H1 (cell line): Measurements from ENCODE around the gene GRIA1. TPM values are rescaled to one million over a fixed set of nuclear protein-coding genes. Genes with fewer than 3 reads are reported as not detected.

Source experiments
- CTCF ChIA-PET: fragments of 300-600 bp; sonication (Branson Sonifier 250); formaldehyde crosslinking; loops from one replicate; lab custom pipeline; 2021; ENCODE audit not compliant: partially characterized antibody; lab: Charles Lee
- POLR2A ChIA-PET: fragments of 300-600 bp; sonication (Branson Sonifier 250); formaldehyde crosslinking; loops from one replicate; lab custom pipeline; 2021; ENCODE audit warnings: inconsistent platforms; ENCODE audit not compliant: partially characterized antibody; lab: Charles Lee
- DNase-seq, 2 experiments: peaks; one replicate each; pipeline versions ENCODE4 v3.0.0 to v3.0.0-alpha.2; 2010 to 2022; ENCODE audit warnings: low spot score in 2 of 2, low read depth in 1 of 2, mixed read lengths in 1 of 2
- FAIRE-seq: peaks from 2 replicates; lab custom pipeline; 2011; peaks lifted over from hg19 to GRCh38; lab: Jason Lieb, UNC
- H2AFZ ChIP-seq: 2 replicates; pipeline ENCODE4 v1.8.1; 2012; ENCODE audit warnings: low read length, inconsistent platforms
- H2AK5ac ChIP-seq: 2 replicates; pipeline ENCODE4 v1.6.1; 2013; ENCODE audit warnings: low read depth, low read length
- H2BK120ac ChIP-seq: replicated peaks from 2 replicates; pipeline ENCODE3; 2013; ENCODE audit warnings: low read depth, low read length, inconsistent platforms
- H2BK12ac ChIP-seq: 2 replicates; pipeline ENCODE4 v1.6.1; 2013; ENCODE audit warnings: low read depth, low read length
- H2BK15ac ChIP-seq: 2 replicates; pipeline ENCODE4 v1.6.1; 2013; ENCODE audit warnings: low read length
- H2BK20ac ChIP-seq: 2 replicates; pipeline ENCODE4 v1.6.1; 2013; ENCODE audit warnings: low read length
- H2BK5ac ChIP-seq: 2 replicates; pipeline ENCODE4 v1.6.1; 2013; ENCODE audit warnings: low read depth, low read length
- H3K14ac ChIP-seq: 2 replicates; pipeline ENCODE4 v1.6.1; 2013; ENCODE audit warnings: inconsistent platforms; ENCODE audit not compliant: insufficient read length
- H3K18ac ChIP-seq: 2 replicates; pipeline ENCODE4 v1.6.1; 2013; ENCODE audit warnings: low read length; ENCODE audit errors: extremely low read depth
- H3K23ac ChIP-seq: 2 replicates; pipeline ENCODE4 v1.6.1; 2013; ENCODE audit warnings: inconsistent platforms; ENCODE audit not compliant: insufficient read length
- H3K23me2 ChIP-seq: 2 replicates; pipeline ENCODE4 v1.6.1; 2013; ENCODE audit warnings: low read depth, low read length
- H3K27ac ChIP-seq: 2 replicates; pipeline ENCODE4 v1.6.1; 2011; ENCODE audit warnings: low read depth, low read length, inconsistent platforms
- H3K27me3 ChIP-seq, 4 experiments: replicated peaks in 1 of 4; 1 replicate in 1 of 4; 2 replicates in 3 of 4; pipeline versions ENCODE4 v1.6.1 to v1.8.1; 2011 to 2013; ENCODE audit warnings: low read length in 3 of 4, mild to moderate bottlenecking in 3 of 4, inconsistent platforms in 2 of 4, mixed read lengths in 2 of 4, moderate library complexity in 1 of 4; ENCODE audit not compliant: control insufficient read depth in 3 of 4, insufficient read depth in 3 of 4; ENCODE audit errors: extremely low read depth in 1 of 4
- H3K36me3 ChIP-seq, 4 experiments: 2 replicates each; pipeline versions ENCODE4 v1.6.1 to v1.8.1; 2011 to 2013; ENCODE audit warnings: mild to moderate bottlenecking in 4 of 4, low read length in 3 of 4, moderate library complexity in 2 of 4, control low read depth in 1 of 4, inconsistent platforms in 1 of 4; ENCODE audit not compliant: insufficient read depth in 4 of 4, control insufficient read depth in 2 of 4
- H3K4ac ChIP-seq: replicated peaks from 2 replicates; pipeline ENCODE3; 2013; ENCODE audit warnings: low read length, low read depth, mixed read lengths, inconsistent platforms; ENCODE audit not compliant: insufficient read length
- H3K4me1 ChIP-seq, 4 experiments: replicated peaks in 1 of 4; 1 replicate in 1 of 4; 2 replicates in 3 of 4; pipeline versions ENCODE4 v1.6.1 to v1.8.1; 2011 to 2013; ENCODE audit warnings: low read length in 3 of 4, inconsistent platforms in 2 of 4, mixed read lengths in 1 of 4; ENCODE audit not compliant: insufficient read depth in 4 of 4, control insufficient read depth in 3 of 4
- H3K4me2 ChIP-seq, 2 experiments: 2 replicates each; pipeline versions ENCODE4 v1.6.1 to v1.8.1; 2011 to 2013; ENCODE audit warnings: low read depth in 2 of 2, low read length in 2 of 2, control low read depth in 1 of 2, inconsistent platforms in 1 of 2, mild to moderate bottlenecking in 1 of 2; ENCODE audit not compliant: insufficient read depth in 1 of 2
- H3K4me3 ChIP-seq, 4 experiments: fragments of 200-600, 300-600 bp in 1 of 4; sonication (generic), shearing (Covaris generic), sonication (Bioruptor Twin) in 1 of 4; 2 replicates each; pipeline versions ENCODE4 v1.5.1 to v1.8.1; 2011 to 2016; ENCODE audit warnings: low read length in 4 of 4, low read depth in 3 of 4, control low read depth in 2 of 4, inconsistent platforms in 2 of 4, mild to moderate bottlenecking in 2 of 4, mixed read lengths in 1 of 4, moderate library complexity in 1 of 4; ENCODE audit not compliant: insufficient read depth in 2 of 4; ENCODE audit errors: extremely low read depth in 1 of 4
- H3K56ac ChIP-seq: replicated peaks from 2 replicates; pipeline ENCODE3; 2013; ENCODE audit warnings: low read depth, mild to moderate bottlenecking, mixed read lengths, low read length, inconsistent platforms; ENCODE audit not compliant: insufficient read length
- H3K79me1 ChIP-seq: 2 replicates; pipeline ENCODE4 v1.6.1; 2013; ENCODE audit warnings: low read depth, low read length, control low read depth
- H3K79me2 ChIP-seq, 2 experiments: 2 replicates each; pipeline versions ENCODE4 v1.6.1 to v1.8.1; 2012 to 2013; ENCODE audit warnings: low read length in 2 of 2, mild to moderate bottlenecking in 2 of 2, inconsistent platforms in 1 of 2; ENCODE audit not compliant: insufficient read depth in 2 of 2, control insufficient read depth in 1 of 2
- H3K9ac ChIP-seq, 4 experiments: replicated peaks in 1 of 4; 1 replicate in 1 of 4; 2 replicates in 3 of 4; pipeline versions ENCODE4 v1.6.1 to v1.8.1; 2011 to 2013; ENCODE audit warnings: low read depth in 3 of 4, low read length in 3 of 4, control low read depth in 2 of 4, mild to moderate bottlenecking in 2 of 4, moderate library complexity in 2 of 4, inconsistent platforms in 1 of 4; ENCODE audit errors: extremely low read depth in 1 of 4
- H3K9me3 ChIP-seq, 2 experiments: 2 replicates each; pipeline versions ENCODE4 v1.6.1 to v1.8.1; 2012 to 2013; ENCODE audit warnings: mild to moderate bottlenecking in 2 of 2, moderate library complexity in 2 of 2, control low read depth in 1 of 2, inconsistent platforms in 1 of 2, low read depth in 1 of 2, low read length in 1 of 2, mixed read lengths in 1 of 2; ENCODE audit not compliant: insufficient read depth in 2 of 2
- H4K20me1 ChIP-seq, 2 experiments: replicated peaks in 1 of 2; 2 replicates each; pipeline versions ENCODE3 to v1.8.1; 2011 to 2013; ENCODE audit warnings: inconsistent platforms in 2 of 2, low read length in 2 of 2, mild to moderate bottlenecking in 1 of 2; ENCODE audit not compliant: insufficient read depth in 2 of 2, control insufficient read depth in 1 of 2
- H4K5ac ChIP-seq: 2 replicates; pipeline ENCODE4 v1.6.1; 2013; ENCODE audit warnings: low read length, low read depth, mixed read lengths, inconsistent platforms; ENCODE audit not compliant: insufficient read length
- H4K8ac ChIP-seq: 2 replicates; pipeline ENCODE4 v1.8.0; 2013; ENCODE audit warnings: mild to moderate bottlenecking, moderate library complexity, low read length, inconsistent platforms; ENCODE audit not compliant: insufficient read depth; ENCODE audit errors: extremely low read depth
- H4K91ac ChIP-seq: replicated peaks from 2 replicates; pipeline ENCODE3; 2013; ENCODE audit warnings: low read length, mixed read lengths, inconsistent platforms; ENCODE audit not compliant: insufficient read length
- ASH2L ChIP-seq: fragments of 200-600, 300-600 bp; sonication (generic); IDR thresholded peaks from one replicate; pipeline ENCODE4 v1.7.1; 2017; ENCODE audit warnings: low read length
- BACH1 ChIP-seq: IDR thresholded peaks from 2 replicates; pipeline ENCODE4 v1.6.1; 2012; ENCODE audit warnings: low read length, improper control_type of control experiment
- BRCA1 ChIP-seq: IDR thresholded peaks from 2 replicates; pipeline ENCODE4 v1.6.1; 2012; ENCODE audit warnings: low read depth, low read length, improper control_type of control experiment
- CBX8 ChIP-seq: fragments of 300-800, 300-1000 bp; sonication (generic); IDR thresholded peaks from 2 replicates; pipeline ENCODE4 v1.7.1; 2016; ENCODE audit warnings: low read depth, low read length, borderline replicate concordance
- CHD1 ChIP-seq: IDR thresholded peaks from 2 replicates; pipeline ENCODE4 v1.6.1; 2012; ENCODE audit warnings: low read depth, low read length, improper control_type of control experiment
- CREB1 ChIP-seq: IDR thresholded peaks from 2 replicates; pipeline ENCODE4 v1.6.1; 2012; ENCODE audit warnings: inconsistent platforms
- FOSL1 ChIP-seq: IDR thresholded peaks from 2 replicates; pipeline ENCODE4 v1.6.1; 2011; ENCODE audit warnings: mild to moderate bottlenecking, low read depth, low read length, moderate library complexity; ENCODE audit not compliant: insufficient read depth
- KDM1A ChIP-seq: fragments of 200-600, 300-600 bp; sonication (generic); IDR thresholded peaks from 2 replicates; pipeline ENCODE4 v1.7.1; 2016; ENCODE audit warnings: mild to moderate bottlenecking, low read length, borderline replicate concordance
- POLR2A ChIP-seq, 2 experiments: IDR thresholded peaks; 1 replicate in 1 of 2; 2 replicates in 1 of 2; pipeline ENCODE4 v1.6.1; 2011; ENCODE audit warnings: low read depth in 2 of 2, low read length in 2 of 2, mild to moderate bottlenecking in 2 of 2; ENCODE audit errors: control extremely low read depth in 1 of 2
- SIX5 ChIP-seq: IDR thresholded peaks from 2 replicates; pipeline ENCODE4 v1.6.1; 2011; ENCODE audit warnings: mild to moderate bottlenecking, low read depth, low read length
- SP1 ChIP-seq: IDR thresholded peaks from 2 replicates; pipeline ENCODE4 v1.6.1; 2011; ENCODE audit warnings: low read depth, low read length
- SRF ChIP-seq: IDR thresholded peaks from 2 replicates; pipeline ENCODE4 v1.6.1; 2011; ENCODE audit warnings: mild to moderate bottlenecking, low read depth, low read length, moderate library complexity
- TAF1 ChIP-seq: IDR thresholded peaks from 2 replicates; pipeline ENCODE4 v1.6.1; 2011; ENCODE audit warnings: mild to moderate bottlenecking, low read depth, low read length
- WGBS, 2 experiments: shearing (Covaris generic) in 1 of 2; methylation state at CpG; one replicate each; pipeline versions ENCODE4 v1.1.6 to v1.1.7; 2013 to 2015; ENCODE audit warnings: low lambda C conversion rate in 2 of 2, mixed read lengths in 2 of 2, inconsistent platforms in 1 of 2, low coverage in 1 of 2, missing lambda C conversion rate in 1 of 2; ENCODE audit not compliant: insufficient replicate concordance in 2 of 2, insufficient coverage in 1 of 2, insufficient read length in 1 of 2; ENCODE audit errors: extremely low coverage in 1 of 2, missing lambda C conversion rate in 1 of 2; 5-methylcytosine and 5-hydroxymethylcytosine counted together
- polyA plus RNA-seq, 7 experiments: library from polyadenylated mRNA; depleted of rRNA in 3 of 7; stranded (reverse) in 5 of 7; unstranded in 2 of 7; fragments of >200 nt in 5 of 7; fragments of 200-250 nt in 2 of 7; gene quantifications; 1 replicate in 5 of 7; 2 replicates in 1 of 7; 4 replicates in 1 of 7; pipeline versions ENCODE4 v1.2.1 to v1.2.3, GENCODE V29; 2011 to 2013; ENCODE audit warnings: missing spikeins in 2 of 7, mixed read lengths in 2 of 7
- total RNA-seq: library from RNA; stranded (reverse); fragmentation: NEBNext Ultra II Directional; extraction: Animal tissue kit (Norgen Biotek cat#: 25700); gene quantifications from 2 replicates; pipeline ENCODE4 v1.2.1, GENCODE V29; 2021
- TF ChIP-seq, protein P1 (sequence below): IDR thresholded peaks from 2 replicates; pipeline ENCODE4 v1.6.1; 2011; ENCODE audit warnings: low read length, improper control_type of control experiment
- TF ChIP-seq, protein P2 (sequence below): IDR thresholded peaks from 2 replicates; pipeline ENCODE4 v1.6.1; 2011; ENCODE audit warnings: low read depth, mild to moderate bottlenecking, low read length; ENCODE audit not compliant: insufficient read depth

GRIA1 gene
- total and polyA plus RNA-seq, 2 of the 8 experiments (the other 6 are each of a cell fraction or from before 2014, with no cell fraction given) = 0.97 to 2.5 TPM

DNA sequence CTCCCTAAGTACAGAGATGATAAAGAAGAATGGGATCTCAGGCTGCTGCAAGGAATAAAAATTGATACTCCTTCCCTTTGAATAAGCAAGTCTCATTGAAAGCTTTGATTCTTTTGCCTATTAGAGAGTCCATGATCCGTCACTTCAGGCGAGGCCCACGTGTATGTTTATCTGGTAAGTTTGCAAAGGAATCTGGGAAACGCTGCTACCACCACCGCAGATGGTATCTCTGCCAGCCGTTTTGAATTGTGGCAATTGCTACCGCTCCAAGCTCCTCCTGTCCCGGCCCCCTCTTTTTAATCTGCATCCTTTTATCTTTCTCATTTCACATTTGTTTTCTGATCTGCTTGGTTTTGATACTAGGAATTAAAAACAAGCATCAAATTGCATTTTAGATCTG lies 42.9 kb upstream of the GRIA1 start:
- no peak overlapping the region for H4K8ac ChIP-seq
- H3K14ac ChIP-seq = no peak overlapping the region
- no peak overlapping the region for H3K23ac ChIP-seq
- no peak overlapping the region for H2AK5ac ChIP-seq
- no peak overlapping the region for H2BK5ac ChIP-seq
- no peaks in the 10 kb centered on the region for H3K23me2 ChIP-seq
- FAIRE-seq = no peak
- no peaks in the 10 kb centered on the region for H3K27me3 ChIP-seq
- H3K56ac ChIP-seq = no peak overlapping the region
- H2BK20ac ChIP-seq = no peak overlapping the region
- no peak overlapping the region for H3K4me3 ChIP-seq
- H3K79me2 ChIP-seq = no peaks in the 10 kb centered on the region
- WGBS, 2 experiments = 92% methylated on average over 8 of the region's 8 CpGs; no CpG with 5 or more reads in 1 of the 2 experiments
- no peak overlapping the region for H3K4me2 ChIP-seq
- H3K27ac ChIP-seq = no peak overlapping the region
- DNase-seq = no peak
- no peak for TF ChIP-seq BRCA1
- no peak for TF ChIP-seq TAF1
- TF ChIP-seq POLR2A (IDR thresholded peaks at IDR 0.05; ENCODE audit: control extremely low read depth in 1 of 2, low read depth in 2 of 2, low read length in 2 of 2) = no peak
- no peak for TF ChIP-seq CHD1
- TF ChIP-seq CREB1 = no peak
- TF ChIP-seq SP1 = no peak
- no peak for TF ChIP-seq SRF
- no peak for TF ChIP-seq CBX8
- no peak for TF ChIP-seq ASH2L
- TF ChIP-seq, protein P1, sequence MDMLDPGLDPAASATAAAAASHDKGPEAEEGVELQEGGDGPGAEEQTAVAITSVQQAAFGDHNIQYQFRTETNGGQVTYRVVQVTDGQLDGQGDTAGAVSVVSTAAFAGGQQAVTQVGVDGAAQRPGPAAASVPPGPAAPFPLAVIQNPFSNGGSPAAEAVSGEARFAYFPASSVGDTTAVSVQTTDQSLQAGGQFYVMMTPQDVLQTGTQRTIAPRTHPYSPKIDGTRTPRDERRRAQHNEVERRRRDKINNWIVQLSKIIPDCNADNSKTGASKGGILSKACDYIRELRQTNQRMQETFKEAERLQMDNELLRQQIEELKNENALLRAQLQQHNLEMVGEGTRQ = no peak
- no peak for TF ChIP-seq KDM1A
- TF ChIP-seq BACH1 = no peak
- TF ChIP-seq, protein P2, sequence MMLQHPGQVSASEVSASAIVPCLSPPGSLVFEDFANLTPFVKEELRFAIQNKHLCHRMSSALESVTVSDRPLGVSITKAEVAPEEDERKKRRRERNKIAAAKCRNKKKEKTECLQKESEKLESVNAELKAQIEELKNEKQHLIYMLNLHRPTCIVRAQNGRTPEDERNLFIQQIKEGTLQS = no peak
- TF ChIP-seq SIX5 = no peak
- no peak for TF ChIP-seq FOSL1
- POLR2A ChIA-PET = no interaction called here
- no peaks in the 10 kb centered on the region for H3K79me1 ChIP-seq
- H2BK12ac ChIP-seq = no peak overlapping the region
- no peak overlapping the region for H2AFZ ChIP-seq
- no peak overlapping the region for H4K91ac ChIP-seq
- no peak overlapping the region for H3K18ac ChIP-seq
- CTCF ChIA-PET = interaction anchor here (0.7 to 2.8 kb wide), 9 partner anchors 8 to 528 kb away, joined by 3 to 13 read pairs (median 3); no protein-coding TSS in a partner anchor
- no peak overlapping the region for H4K5ac ChIP-seq
- H3K4ac ChIP-seq = no peak overlapping the region
- H3K36me3 ChIP-seq = no peaks in the 10 kb centered on the region
- no peaks in the 10 kb centered on the region for H3K9me3 ChIP-seq
- H2BK120ac ChIP-seq = no peak overlapping the region
- no peak overlapping the region for H3K9ac ChIP-seq
- no peak overlapping the region for H2BK15ac ChIP-seq
- no peaks in the 10 kb centered on the region for H4K20me1 ChIP-seq
- H3K4me1 ChIP-seq = no peaks in the 10 kb centered on the region
